Fibroblast of lung (primary cell): ENCODE results near the gene RRM1.

Experiments used
- EZH2 ChIP-seq: IDR thresholded peaks from 2 replicates; pipeline ENCODE4 v1.5.1; 2012; ENCODE audit warnings: low read length, control low read depth, mild to moderate bottlenecking; ENCODE audit errors: missing control alignments
- TF ChIP-seq, protein P1 (sequence below), 2 donors: IDR thresholded peaks in 1 of 2; conservative IDR thresholded peaks in 1 of 2; 1 replicate in 1 of 2; 2 replicates in 1 of 2; pipeline ENCODE4 v1.5.1; 2011 to 2012; ENCODE audit warnings: low read length in 2 of 2, control low read depth in 1 of 2, inconsistent platforms in 1 of 2, low read depth in 1 of 2, mild to moderate bottlenecking in 1 of 2

GRCh38 chr11:4071325-4071724 lies 23.3 kb upstream of the RRM1 start:
- TF ChIP-seq, protein P1, sequence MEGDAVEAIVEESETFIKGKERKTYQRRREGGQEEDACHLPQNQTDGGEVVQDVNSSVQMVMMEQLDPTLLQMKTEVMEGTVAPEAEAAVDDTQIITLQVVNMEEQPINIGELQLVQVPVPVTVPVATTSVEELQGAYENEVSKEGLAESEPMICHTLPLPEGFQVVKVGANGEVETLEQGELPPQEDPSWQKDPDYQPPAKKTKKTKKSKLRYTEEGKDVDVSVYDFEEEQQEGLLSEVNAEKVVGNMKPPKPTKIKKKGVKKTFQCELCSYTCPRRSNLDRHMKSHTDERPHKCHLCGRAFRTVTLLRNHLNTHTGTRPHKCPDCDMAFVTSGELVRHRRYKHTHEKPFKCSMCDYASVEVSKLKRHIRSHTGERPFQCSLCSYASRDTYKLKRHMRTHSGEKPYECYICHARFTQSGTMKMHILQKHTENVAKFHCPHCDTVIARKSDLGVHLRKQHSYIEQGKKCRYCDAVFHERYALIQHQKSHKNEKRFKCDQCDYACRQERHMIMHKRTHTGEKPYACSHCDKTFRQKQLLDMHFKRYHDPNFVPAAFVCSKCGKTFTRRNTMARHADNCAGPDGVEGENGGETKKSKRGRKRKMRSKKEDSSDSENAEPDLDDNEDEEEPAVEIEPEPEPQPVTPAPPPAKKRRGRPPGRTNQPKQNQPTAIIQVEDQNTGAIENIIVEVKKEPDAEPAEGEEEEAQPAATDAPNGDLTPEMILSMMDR (conservative IDR thresholded peaks at IDR 0.05 in 1 of 2, IDR thresholded peaks at IDR 0.05 in 1 of 2; ENCODE audit: low read depth in 1 of 2, low read length in 2 of 2) = no peak
- TF ChIP-seq EZH2 = no peak
